ENCODE results near the gene CBX1.
"Not testable (repeated sequence)": the region's sequence is repeated elsewhere in the genome, so short reads cannot be mapped to it uniquely, and the experiment has no call there.

- not testable (repeated sequence) for TF ChIP-seq CREB1 (CRISPR knock-in tag; IDR thresholded peaks at IDR 0.05; ENCODE audit: low read depth); POLR2AphosphoS5 (IDR thresholded peaks at IDR 0.05; ENCODE audit: low read depth)
- TF ChIP-seq, protein P1, sequence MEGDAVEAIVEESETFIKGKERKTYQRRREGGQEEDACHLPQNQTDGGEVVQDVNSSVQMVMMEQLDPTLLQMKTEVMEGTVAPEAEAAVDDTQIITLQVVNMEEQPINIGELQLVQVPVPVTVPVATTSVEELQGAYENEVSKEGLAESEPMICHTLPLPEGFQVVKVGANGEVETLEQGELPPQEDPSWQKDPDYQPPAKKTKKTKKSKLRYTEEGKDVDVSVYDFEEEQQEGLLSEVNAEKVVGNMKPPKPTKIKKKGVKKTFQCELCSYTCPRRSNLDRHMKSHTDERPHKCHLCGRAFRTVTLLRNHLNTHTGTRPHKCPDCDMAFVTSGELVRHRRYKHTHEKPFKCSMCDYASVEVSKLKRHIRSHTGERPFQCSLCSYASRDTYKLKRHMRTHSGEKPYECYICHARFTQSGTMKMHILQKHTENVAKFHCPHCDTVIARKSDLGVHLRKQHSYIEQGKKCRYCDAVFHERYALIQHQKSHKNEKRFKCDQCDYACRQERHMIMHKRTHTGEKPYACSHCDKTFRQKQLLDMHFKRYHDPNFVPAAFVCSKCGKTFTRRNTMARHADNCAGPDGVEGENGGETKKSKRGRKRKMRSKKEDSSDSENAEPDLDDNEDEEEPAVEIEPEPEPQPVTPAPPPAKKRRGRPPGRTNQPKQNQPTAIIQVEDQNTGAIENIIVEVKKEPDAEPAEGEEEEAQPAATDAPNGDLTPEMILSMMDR (conservative IDR thresholded peaks at IDR 0.05; ENCODE audit: low read depth in 2 of 2) = not testable (repeated sequence)
- TF ChIP-seq, protein P2, sequence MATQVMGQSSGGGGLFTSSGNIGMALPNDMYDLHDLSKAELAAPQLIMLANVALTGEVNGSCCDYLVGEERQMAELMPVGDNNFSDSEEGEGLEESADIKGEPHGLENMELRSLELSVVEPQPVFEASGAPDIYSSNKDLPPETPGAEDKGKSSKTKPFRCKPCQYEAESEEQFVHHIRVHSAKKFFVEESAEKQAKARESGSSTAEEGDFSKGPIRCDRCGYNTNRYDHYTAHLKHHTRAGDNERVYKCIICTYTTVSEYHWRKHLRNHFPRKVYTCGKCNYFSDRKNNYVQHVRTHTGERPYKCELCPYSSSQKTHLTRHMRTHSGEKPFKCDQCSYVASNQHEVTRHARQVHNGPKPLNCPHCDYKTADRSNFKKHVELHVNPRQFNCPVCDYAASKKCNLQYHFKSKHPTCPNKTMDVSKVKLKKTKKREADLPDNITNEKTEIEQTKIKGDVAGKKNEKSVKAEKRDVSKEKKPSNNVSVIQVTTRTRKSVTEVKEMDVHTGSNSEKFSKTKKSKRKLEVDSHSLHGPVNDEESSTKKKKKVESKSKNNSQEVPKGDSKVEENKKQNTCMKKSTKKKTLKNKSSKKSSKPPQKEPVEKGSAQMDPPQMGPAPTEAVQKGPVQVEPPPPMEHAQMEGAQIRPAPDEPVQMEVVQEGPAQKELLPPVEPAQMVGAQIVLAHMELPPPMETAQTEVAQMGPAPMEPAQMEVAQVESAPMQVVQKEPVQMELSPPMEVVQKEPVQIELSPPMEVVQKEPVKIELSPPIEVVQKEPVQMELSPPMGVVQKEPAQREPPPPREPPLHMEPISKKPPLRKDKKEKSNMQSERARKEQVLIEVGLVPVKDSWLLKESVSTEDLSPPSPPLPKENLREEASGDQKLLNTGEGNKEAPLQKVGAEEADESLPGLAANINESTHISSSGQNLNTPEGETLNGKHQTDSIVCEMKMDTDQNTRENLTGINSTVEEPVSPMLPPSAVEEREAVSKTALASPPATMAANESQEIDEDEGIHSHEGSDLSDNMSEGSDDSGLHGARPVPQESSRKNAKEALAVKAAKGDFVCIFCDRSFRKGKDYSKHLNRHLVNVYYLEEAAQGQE (IDR thresholded peaks at IDR 0.05; ENCODE audit: unreplicated experiment) = not testable (repeated sequence)
Observed at GRCh38 chr17:48077152-48077551, 24.1 kb downstream of the CBX1 start.

All from GM23338 (cell line).